Prostate gland (tissue), 2 donors: ENCODE results near the gene CEBPE.

Experiments used
- POLR2AphosphoS5 ChIP-seq: sonication (generic); formaldehyde crosslinking; IDR thresholded peaks from one replicate; pipeline ENCODE4 v1.6.1; 2017; ENCODE audit warnings: antibody characterized with exemption
- TF ChIP-seq, protein P1 (sequence below), 4 experiments: fragments of 200-600 bp in 2 of 4; fragments of 450-650 bp in 2 of 4; sonication (generic) in 2 of 4; IDR thresholded peaks; 1 replicate in 3 of 4; 2 replicates in 1 of 4; pipeline ENCODE4 v1.5.1; 2016 to 2019; ENCODE audit warnings: antibody characterized with exemption in 4 of 4, mild to moderate bottlenecking in 2 of 4, moderate library complexity in 2 of 4

DNA sequence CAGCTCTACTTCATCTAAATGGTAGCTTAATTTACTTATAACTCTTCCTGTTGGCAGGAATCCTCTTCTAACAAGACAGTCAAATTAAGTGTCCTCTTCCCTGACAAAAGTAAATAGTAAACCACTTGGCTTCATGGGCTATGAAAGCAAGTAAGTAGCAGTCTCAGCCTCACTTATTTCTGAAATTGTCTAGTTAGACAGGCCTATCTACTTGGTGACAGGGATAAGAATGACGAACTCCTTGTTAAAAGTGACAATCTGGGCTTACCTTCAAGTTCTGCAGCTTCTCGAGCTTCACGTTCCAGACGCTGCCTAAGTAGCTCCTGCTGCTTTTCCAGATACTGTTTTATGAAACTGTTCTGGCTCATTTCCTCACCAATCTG is 28.8 kb downstream of the CEBPE start:
- TF ChIP-seq, protein P1, sequence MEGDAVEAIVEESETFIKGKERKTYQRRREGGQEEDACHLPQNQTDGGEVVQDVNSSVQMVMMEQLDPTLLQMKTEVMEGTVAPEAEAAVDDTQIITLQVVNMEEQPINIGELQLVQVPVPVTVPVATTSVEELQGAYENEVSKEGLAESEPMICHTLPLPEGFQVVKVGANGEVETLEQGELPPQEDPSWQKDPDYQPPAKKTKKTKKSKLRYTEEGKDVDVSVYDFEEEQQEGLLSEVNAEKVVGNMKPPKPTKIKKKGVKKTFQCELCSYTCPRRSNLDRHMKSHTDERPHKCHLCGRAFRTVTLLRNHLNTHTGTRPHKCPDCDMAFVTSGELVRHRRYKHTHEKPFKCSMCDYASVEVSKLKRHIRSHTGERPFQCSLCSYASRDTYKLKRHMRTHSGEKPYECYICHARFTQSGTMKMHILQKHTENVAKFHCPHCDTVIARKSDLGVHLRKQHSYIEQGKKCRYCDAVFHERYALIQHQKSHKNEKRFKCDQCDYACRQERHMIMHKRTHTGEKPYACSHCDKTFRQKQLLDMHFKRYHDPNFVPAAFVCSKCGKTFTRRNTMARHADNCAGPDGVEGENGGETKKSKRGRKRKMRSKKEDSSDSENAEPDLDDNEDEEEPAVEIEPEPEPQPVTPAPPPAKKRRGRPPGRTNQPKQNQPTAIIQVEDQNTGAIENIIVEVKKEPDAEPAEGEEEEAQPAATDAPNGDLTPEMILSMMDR (IDR thresholded peaks at IDR 0.05): no peak
- TF ChIP-seq POLR2AphosphoS5: peak; percentile 61
